SK-N-SH (cell line): ENCODE measurements around the gene CASP14. TPM values are rescaled to one million over a fixed set of nuclear protein-coding genes. Genes with fewer than 3 reads are reported as not detected.

ENCODE experiments used
- CTCF ChIA-PET: fragments of 300-600, 350-600 bp; formaldehyde crosslinking; extraction: SDS; loops from one replicate; lab custom pipeline; 2021; lab: Yijun Ruan, JAX
- POLR2A ChIA-PET: fragments of 350-600 bp; sonication (Branson Sonifier 250); formaldehyde crosslinking; extraction: SDS; loops from one replicate; lab custom pipeline; 2020; ENCODE audit warnings: antibody characterized with exemption, inconsistent platforms; lab: Yijun Ruan, JAX
- DNase-seq: peaks from one replicate; pipeline ENCODE4 v3.0.0; 2012
- H2AFZ ChIP-seq: fragments of 200-600 bp; sonication (generic); 2 replicates; pipeline ENCODE4 v1.8.1; 2016; ENCODE audit warnings: antibody characterized with exemption, mild to moderate bottlenecking, low read depth
- H3F3A ChIP-seq: fragments of 200-600 bp; sonication (generic); replicated peaks from 2 replicates; pipeline ENCODE3; 2016; ENCODE audit warnings: antibody characterized with exemption, mild to moderate bottlenecking; ENCODE audit not compliant: insufficient read depth
- H3K27ac ChIP-seq, 2 experiments: fragments of 200-500 bp in 1 of 2; fragments of 200-600 bp in 1 of 2; sonication (Bioruptor generic) in 1 of 2; sonication (generic), shearing (Covaris generic) in 1 of 2; 2 replicates each; pipeline versions ENCODE4 v1.5.1 to v1.6.1; 2014 to 2016; ENCODE audit warnings: low read depth in 2 of 2, inconsistent platforms in 1 of 2, low read length in 1 of 2, mild to moderate bottlenecking in 1 of 2, mixed read lengths in 1 of 2
- H3K27me3 ChIP-seq: fragments of 200-600 bp; sonication (generic), shearing (Covaris generic); 2 replicates; pipeline ENCODE4 v1.6.1; 2016; ENCODE audit warnings: mixed run types; ENCODE audit not compliant: insufficient read depth
- H3K36me3 ChIP-seq, 2 experiments: fragments of 200-500 bp in 1 of 2; fragments of 200-600 bp in 1 of 2; sonication (Bioruptor generic) in 1 of 2; sonication (generic) in 1 of 2; replicated peaks in 1 of 2; 2 replicates each; pipeline versions ENCODE3 to v1.5.1; 2014 to 2016; ENCODE audit warnings: low read length in 1 of 2, mild to moderate bottlenecking in 1 of 2; ENCODE audit not compliant: insufficient read depth in 2 of 2, control insufficient read depth in 1 of 2
- H3K4me1 ChIP-seq, 2 experiments: fragments of 200-500 bp in 1 of 2; fragments of 200-600 bp in 1 of 2; sonication (Bioruptor generic) in 1 of 2; sonication (generic), shearing (Covaris generic) in 1 of 2; 2 replicates each; pipeline versions ENCODE4 v1.5.1 to v1.6.1; 2014 to 2016; ENCODE audit warnings: low read depth in 1 of 2, low read length in 1 of 2, mixed run types in 1 of 2; ENCODE audit not compliant: insufficient read depth in 2 of 2, control insufficient read depth in 1 of 2
- H3K4me2 ChIP-seq: fragments of 200-600 bp; sonication (generic), shearing (Covaris generic); 2 replicates; pipeline ENCODE4 v1.6.1; 2017; ENCODE audit warnings: mixed run types
- H3K4me3 ChIP-seq, 2 experiments: fragments of 200-500 bp in 1 of 2; fragments of 200-600 bp in 1 of 2; sonication (Bioruptor generic) in 1 of 2; sonication (generic), shearing (Covaris generic) in 1 of 2; 2 replicates each; pipeline versions ENCODE4 v1.5.1 to v1.8.1; 2014 to 2016; ENCODE audit warnings: low read depth in 2 of 2, inconsistent platforms in 1 of 2, low read length in 1 of 2, mild to moderate bottlenecking in 1 of 2, mixed read lengths in 1 of 2, moderate library complexity in 1 of 2
- H3K79me2 ChIP-seq: fragments of 200-600 bp; sonication (generic); 2 replicates; pipeline ENCODE4 v1.8.1; 2017; ENCODE audit warnings: mild to moderate bottlenecking; ENCODE audit not compliant: insufficient read depth
- H3K9ac ChIP-seq: fragments of 200-600 bp; sonication (generic); 2 replicates; pipeline ENCODE4 v1.6.1; 2017; ENCODE audit warnings: mixed run types
- H3K9me2 ChIP-seq: fragments of 200-600 bp; sonication (generic); 2 replicates; pipeline ENCODE4 v1.6.1; 2017; ENCODE audit warnings: mixed run types
- H3K9me3 ChIP-seq: fragments of 200-600 bp; sonication (generic); 2 replicates; pipeline ENCODE4 v1.6.1; 2017; ENCODE audit warnings: mixed run types, mild to moderate bottlenecking, moderate library complexity
- H4K20me1 ChIP-seq: fragments of 200-600 bp; sonication (generic); 2 replicates; pipeline ENCODE4 v1.6.1; 2017; ENCODE audit warnings: mild to moderate bottlenecking, mixed run types; ENCODE audit not compliant: insufficient read depth
- CHD2 ChIP-seq: fragments of 150-350 bp; IDR thresholded peaks from 2 replicates; pipeline ENCODE4 v1.6.1; 2018; ENCODE audit warnings: low read length; ENCODE audit not compliant: partially characterized antibody
- EZH2phosphoT487 ChIP-seq: fragments of 200-600 bp; sonication (generic); IDR thresholded peaks from 2 replicates; pipeline ENCODE4 v1.6.1; 2017; ENCODE audit warnings: low read depth, mixed run types, mild to moderate bottlenecking, antibody characterized with exemption, moderate library complexity, borderline replicate concordance
- GATA2 ChIP-seq: sonication (generic); formaldehyde crosslinking; IDR thresholded peaks from 2 replicates; pipeline ENCODE4 v1.5.0; 2020; ENCODE audit warnings: mild to moderate bottlenecking, missing genetic modification reagents
- RAD21 ChIP-seq: IDR thresholded peaks from 2 replicates; pipeline ENCODE4 v1.6.1; 2012; ENCODE audit warnings: mild to moderate bottlenecking, low read length
- RCOR1 ChIP-seq: fragments of 150-350 bp; IDR thresholded peaks from 2 replicates; pipeline ENCODE4 v1.6.1; 2017; ENCODE audit warnings: antibody characterized with exemption, low read length
- RFX5 ChIP-seq: IDR thresholded peaks from 2 replicates; pipeline ENCODE4 v1.6.1; 2012; ENCODE audit warnings: mild to moderate bottlenecking, improper control_type of control experiment, low read length
- SIN3A ChIP-seq: IDR thresholded peaks from 2 replicates; pipeline ENCODE4 v1.6.1; 2012; ENCODE audit warnings: low read depth, mild to moderate bottlenecking, low read length, moderate library complexity, borderline replicate concordance
- WGBS: methylation state at CpG from one replicate; pipeline ENCODE4 v1.1.6; 2017; ENCODE audit warnings: low lambda C conversion rate; 5-methylcytosine and 5-hydroxymethylcytosine counted together
- polyA plus RNA-seq, 3 experiments: library from polyadenylated mRNA; depleted of rRNA; stranded (reverse); fragments of >200 nt; gene quantifications; 2 replicates each; pipeline ENCODE4 v1.2.3, GENCODE V29; 2012
- TF ChIP-seq, protein P1 (sequence below): IDR thresholded peaks from 2 replicates; pipeline ENCODE4 v1.4.0; 2012; ENCODE audit warnings: low read depth, borderline replicate concordance
- TF ChIP-seq, protein P2 (sequence below): IDR thresholded peaks from 2 replicates; pipeline ENCODE4 v1.4.0; 2012; ENCODE audit warnings: low read depth
- TF ChIP-seq, protein P3 (sequence below): fragments of 150-350 bp; IDR thresholded peaks from 2 replicates; pipeline ENCODE4 v1.6.1; 2016; ENCODE audit warnings: mild to moderate bottlenecking, low read depth, low read length
- TF ChIP-seq, protein P4 (sequence below): fragments of 200-600 bp; sonication (generic); IDR thresholded peaks from 2 replicates; pipeline ENCODE4 v1.6.1; 2017; ENCODE audit warnings: antibody characterized with exemption, mild to moderate bottlenecking, moderate library complexity

The CASP14 gene
- polyA plus RNA-seq, 1 of the 3 experiments (the other 2 are of a cell fraction), result not detected

DNA sequence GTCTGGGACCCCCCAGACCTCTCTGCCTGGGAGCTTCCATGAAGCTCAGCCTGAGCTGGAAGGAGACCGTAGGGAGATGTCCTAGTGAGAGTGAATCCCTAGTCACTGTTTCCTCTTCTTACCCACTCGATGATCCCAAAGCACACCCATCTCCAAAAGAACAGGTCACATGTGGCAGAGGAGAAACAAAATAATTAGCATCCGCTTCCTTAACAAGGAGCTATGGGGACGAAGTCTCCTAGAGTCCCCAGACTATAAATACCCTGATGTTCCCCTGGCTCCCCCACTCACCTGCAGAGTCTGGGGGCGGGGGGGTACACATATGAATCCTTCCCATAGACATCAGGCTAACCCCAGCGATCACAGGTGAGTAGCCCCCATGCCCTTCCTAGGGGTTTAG lies 32.6 kb downstream of the CASP14 start, which contains the start of gene OR1I1:
Gene OR1I1, plus strand, starts transcription at position 301 of the 400 bp plus-strand sequence. CDS start 4,855 bp downstream, outside the sequence.
- CTCF ChIA-PET, result interaction anchor here (0.7 to 3.8 kb wide), 5 partner anchors 9 to 69 kb away, joined by 3 to 22 read pairs (median 6); no protein-coding TSS in a partner anchor
- H3K9me2 ChIP-seq, result no peaks in the 10 kb centered on the region
- DNase-seq, result no peak

More for the DNA sequence above, 32.6 kb downstream of the CASP14 start, which contains the start of gene OR1I1:
- TF ChIP-seq, protein P1, sequence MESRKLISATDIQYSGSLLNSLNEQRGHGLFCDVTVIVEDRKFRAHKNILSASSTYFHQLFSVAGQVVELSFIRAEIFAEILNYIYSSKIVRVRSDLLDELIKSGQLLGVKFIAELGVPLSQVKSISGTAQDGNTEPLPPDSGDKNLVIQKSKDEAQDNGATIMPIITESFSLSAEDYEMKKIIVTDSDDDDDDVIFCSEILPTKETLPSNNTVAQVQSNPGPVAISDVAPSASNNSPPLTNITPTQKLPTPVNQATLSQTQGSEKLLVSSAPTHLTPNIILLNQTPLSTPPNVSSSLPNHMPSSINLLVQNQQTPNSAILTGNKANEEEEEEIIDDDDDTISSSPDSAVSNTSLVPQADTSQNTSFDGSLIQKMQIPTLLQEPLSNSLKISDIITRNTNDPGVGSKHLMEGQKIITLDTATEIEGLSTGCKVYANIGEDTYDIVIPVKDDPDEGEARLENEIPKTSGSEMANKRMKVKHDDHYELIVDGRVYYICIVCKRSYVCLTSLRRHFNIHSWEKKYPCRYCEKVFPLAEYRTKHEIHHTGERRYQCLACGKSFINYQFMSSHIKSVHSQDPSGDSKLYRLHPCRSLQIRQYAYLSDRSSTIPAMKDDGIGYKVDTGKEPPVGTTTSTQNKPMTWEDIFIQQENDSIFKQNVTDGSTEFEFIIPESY, result no peak
- TF ChIP-seq EZH2phosphoT487 (no peak), RAD21 (no peak), RFX5 (no peak), GATA2 (CRISPR knock-in tag) (no peak), CHD2 (no peak), RCOR1 (no peak), SIN3A (no peak)
- TF ChIP-seq, protein P2, sequence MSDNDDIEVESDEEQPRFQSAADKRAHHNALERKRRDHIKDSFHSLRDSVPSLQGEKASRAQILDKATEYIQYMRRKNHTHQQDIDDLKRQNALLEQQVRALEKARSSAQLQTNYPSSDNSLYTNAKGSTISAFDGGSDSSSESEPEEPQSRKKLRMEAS, result no peak
- TF ChIP-seq, protein P3, sequence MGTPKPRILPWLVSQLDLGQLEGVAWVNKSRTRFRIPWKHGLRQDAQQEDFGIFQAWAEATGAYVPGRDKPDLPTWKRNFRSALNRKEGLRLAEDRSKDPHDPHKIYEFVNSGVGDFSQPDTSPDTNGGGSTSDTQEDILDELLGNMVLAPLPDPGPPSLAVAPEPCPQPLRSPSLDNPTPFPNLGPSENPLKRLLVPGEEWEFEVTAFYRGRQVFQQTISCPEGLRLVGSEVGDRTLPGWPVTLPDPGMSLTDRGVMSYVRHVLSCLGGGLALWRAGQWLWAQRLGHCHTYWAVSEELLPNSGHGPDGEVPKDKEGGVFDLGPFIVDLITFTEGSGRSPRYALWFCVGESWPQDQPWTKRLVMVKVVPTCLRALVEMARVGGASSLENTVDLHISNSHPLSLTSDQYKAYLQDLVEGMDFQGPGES, result no peak
- TF ChIP-seq, protein P4, sequence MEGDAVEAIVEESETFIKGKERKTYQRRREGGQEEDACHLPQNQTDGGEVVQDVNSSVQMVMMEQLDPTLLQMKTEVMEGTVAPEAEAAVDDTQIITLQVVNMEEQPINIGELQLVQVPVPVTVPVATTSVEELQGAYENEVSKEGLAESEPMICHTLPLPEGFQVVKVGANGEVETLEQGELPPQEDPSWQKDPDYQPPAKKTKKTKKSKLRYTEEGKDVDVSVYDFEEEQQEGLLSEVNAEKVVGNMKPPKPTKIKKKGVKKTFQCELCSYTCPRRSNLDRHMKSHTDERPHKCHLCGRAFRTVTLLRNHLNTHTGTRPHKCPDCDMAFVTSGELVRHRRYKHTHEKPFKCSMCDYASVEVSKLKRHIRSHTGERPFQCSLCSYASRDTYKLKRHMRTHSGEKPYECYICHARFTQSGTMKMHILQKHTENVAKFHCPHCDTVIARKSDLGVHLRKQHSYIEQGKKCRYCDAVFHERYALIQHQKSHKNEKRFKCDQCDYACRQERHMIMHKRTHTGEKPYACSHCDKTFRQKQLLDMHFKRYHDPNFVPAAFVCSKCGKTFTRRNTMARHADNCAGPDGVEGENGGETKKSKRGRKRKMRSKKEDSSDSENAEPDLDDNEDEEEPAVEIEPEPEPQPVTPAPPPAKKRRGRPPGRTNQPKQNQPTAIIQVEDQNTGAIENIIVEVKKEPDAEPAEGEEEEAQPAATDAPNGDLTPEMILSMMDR, result no peak
- TF ChIP-seq, all 33 proteins: peak for 0
- Histone ChIP-seq H3K4me1 (no peaks in the 10 kb centered on the region), H3K79me2 (no peaks in the 10 kb centered on the region), H4K20me1 (no peaks in the 10 kb centered on the region), H3K27ac (no peak within 1 kb of the TSS), H3K36me3 (no peaks in the 10 kb centered on the region), H3K9me3 (no peaks in the 10 kb centered on the region), H3F3A (no peaks in the 10 kb centered on the region), H3K4me3 (no peak within 1 kb of the TSS), H3K9ac (no peak within 1 kb of the TSS), H3K27me3 (peaks cover 27% of the 10 kb centered on the region), H2AFZ (no peak within 1 kb of the TSS), H3K4me2 (no peak within 1 kb of the TSS)
- 25% methylated on average over 6 of the region's 6 CpGs for WGBS
- POLR2A ChIA-PET, result no interaction called here
